Measurements from ENCODE around the gene PHKA2. TPM values are rescaled to one million over a fixed set of nuclear protein-coding genes. Genes with fewer than 3 reads are reported as not detected.
"Not testable (repeated sequence)": the region's sequence is repeated elsewhere in the genome, so short reads cannot be mapped to it uniquely, and the experiment has no call there.

The PHKA2 gene
- polyA plus RNA-seq, 3 donors, result 36.9 to 54.3 (median 39.8) TPM

DNA sequence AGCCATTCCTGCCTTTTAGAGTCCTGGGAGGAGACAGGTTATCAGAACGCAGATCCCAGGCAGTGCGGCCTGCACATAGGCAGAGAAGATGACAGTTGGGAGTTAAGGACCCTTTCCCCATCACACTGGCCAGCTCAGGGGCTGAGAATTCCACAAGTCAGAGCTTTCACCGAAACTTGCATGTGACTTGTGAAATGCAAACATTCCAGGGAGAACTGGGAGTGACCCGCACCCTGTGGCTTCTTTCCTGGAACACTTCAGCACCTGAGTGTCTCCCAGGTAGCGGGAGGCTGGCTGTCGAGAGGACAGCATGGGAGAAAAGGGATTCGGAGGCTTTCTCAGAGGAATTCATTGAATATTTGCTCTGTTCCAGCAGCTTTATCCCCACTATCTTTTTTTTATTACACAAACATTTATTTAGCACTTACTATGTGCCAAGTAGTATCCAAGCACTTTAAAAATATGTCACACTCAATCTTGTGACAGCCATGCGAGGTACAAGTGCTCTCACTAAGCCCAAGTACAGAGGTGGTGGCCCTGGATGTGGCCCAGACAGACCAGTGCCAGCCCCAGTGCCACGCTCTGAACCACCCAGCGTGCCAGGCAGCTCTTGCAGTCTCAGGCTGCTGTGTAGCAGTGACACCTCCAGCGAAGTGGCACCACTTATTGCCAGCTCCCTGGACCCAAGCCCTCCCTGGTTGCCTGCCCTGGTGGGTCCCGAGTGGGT, 100.5 kb downstream of the PHKA2 start:
- DNase-seq (ENCODE audit: extremely low read depth in 1 of 11, low read depth in 9 of 11, low spot score in 4 of 11), result no peak

- no peak for DNase-seq (ENCODE audit: extremely low read depth in 1 of 11, low read depth in 9 of 11, low spot score in 4 of 11)
Observed at GRCh38 chrX:18879144-18879543, 104.8 kb downstream of the PHKA2 start.

DNA sequence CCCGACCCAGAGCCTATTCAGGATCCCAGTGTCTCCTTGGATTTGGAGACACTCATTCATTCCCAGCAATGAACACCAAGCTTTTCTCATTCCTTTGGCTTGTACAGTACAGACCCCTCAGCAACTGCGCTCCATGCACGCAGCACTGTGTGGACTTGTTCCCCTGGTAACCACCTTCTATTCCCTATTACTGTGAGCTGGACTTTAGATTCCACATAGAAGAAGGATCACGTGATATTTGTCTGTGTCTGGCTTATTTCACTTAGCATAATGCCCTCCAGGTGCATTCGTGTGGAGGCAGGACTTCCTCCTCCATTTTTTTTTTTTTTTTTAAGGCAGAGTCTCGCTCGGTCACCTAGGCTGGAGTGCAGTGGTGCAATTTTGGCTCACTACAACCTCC, 106.4 kb downstream of the PHKA2 start:
- no peak for DNase-seq (ENCODE audit: extremely low read depth in 1 of 11, low read depth in 9 of 11, low spot score in 4 of 11)

DNA sequence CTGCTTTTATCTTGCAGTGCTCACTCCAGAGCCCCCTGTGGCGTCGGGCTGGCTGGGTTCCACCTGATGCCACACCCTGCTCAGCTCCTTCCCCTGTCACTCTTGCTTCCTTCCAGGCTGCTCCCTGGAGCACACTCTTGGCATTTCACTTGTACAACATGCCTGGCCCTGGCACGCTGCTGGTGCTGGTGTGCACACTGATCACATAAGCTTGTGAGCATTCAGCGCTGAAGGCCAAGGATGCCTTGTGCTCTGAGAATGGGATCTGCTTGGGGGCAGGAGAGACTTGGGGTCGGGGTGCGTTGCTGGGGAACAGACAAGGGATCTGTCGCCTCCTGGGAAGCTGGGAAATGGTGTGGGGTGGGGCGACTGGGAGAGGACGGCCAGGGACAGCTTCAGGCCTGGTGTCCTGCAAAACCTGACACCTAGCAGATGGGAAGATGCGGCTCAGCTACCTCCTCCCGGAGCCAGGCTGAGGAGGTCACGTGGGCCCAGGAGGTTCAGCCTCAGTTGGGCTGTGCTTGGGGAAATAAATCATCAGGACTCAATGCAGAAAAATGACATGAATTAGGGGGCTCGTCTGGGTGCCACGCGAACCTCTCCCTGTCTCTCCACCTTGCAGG, 108.5 kb downstream of the PHKA2 start:
- no peak for DNase-seq (ENCODE audit: extremely low read depth in 1 of 11, low read depth in 9 of 11, low spot score in 4 of 11)

- no peak for DNase-seq (ENCODE audit: extremely low read depth in 1 of 11, low read depth in 9 of 11, low spot score in 4 of 11)
Observed at GRCh38 chrX:18874560-18875255, 109.2 kb downstream of the PHKA2 start.

DNA sequence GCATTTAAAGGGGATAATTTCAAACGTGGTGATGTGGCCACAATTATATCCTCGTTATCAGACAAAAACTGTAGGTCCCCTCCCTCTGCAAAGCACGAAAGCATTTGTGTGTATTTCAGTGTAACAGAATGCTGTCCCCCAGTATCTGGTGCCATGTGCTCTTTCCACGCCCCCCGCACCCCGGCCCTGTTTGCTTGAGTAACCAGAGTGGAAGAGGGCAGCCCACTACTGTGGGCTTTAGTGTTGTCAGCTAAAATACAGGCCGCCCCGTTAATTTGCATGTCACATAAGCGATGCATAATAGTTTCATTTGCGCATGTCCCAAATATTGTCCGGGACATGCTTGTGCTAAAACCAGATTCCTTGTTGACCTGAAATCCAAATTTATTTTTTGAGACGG, 110.1 kb downstream of the PHKA2 start:
- DNase-seq (ENCODE audit: extremely low read depth in 1 of 11, low read depth in 9 of 11, low spot score in 4 of 11), result no peak

GRCh38 chrX:18873189-18873791, 110.6 kb downstream of the PHKA2 start:
- DNase-seq (ENCODE audit: extremely low read depth in 1 of 11, low read depth in 9 of 11, low spot score in 4 of 11), result no peak

GRCh38 chrX:18872621-18873020, 111.3 kb downstream of the PHKA2 start:
- no peak for DNase-seq (ENCODE audit: extremely low read depth in 1 of 11, low read depth in 9 of 11, low spot score in 4 of 11)

GRCh38 chrX:18871970-18872369, 111.9 kb downstream of the PHKA2 start:
- DNase-seq (ENCODE audit: extremely low read depth in 1 of 11, low read depth in 9 of 11, low spot score in 4 of 11), result no peak

DNA sequence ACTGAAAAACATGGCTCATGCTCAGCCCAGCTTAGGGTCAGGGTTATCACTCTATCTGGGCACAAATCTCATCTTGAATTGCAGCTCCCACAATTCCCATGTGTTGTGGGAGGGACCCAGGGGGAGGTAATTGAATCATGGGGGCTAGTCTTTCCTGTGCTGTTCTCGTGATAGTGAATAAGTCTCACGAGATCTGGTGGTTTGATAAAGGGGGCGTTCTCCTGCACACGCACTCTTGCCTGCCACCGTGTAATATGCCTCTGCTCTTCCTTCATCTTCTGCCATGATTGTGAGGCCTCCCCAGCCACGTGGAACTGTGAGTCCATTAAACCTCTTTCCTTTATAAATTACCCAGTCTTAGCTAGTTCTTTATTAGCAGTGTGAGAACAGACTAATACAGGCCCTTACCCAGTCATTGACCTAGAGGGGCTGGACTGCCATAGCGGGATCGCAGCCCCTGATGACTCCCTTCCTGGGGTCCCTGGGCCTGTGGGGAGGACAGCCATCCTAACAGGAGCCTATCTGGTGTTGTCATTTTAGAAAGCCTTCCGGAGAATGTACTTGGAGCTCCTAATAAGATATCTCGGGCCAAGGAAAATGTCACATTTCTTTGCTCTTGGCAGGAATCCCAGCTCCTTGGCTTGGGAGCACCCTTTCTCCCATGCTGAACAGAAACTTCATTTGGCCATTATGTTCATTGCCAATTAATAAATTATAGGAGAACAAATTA, 112.6 kb downstream of the PHKA2 start:
- no peak for DNase-seq (ENCODE audit: extremely low read depth in 1 of 11, low read depth in 9 of 11, low spot score in 4 of 11)

DNA sequence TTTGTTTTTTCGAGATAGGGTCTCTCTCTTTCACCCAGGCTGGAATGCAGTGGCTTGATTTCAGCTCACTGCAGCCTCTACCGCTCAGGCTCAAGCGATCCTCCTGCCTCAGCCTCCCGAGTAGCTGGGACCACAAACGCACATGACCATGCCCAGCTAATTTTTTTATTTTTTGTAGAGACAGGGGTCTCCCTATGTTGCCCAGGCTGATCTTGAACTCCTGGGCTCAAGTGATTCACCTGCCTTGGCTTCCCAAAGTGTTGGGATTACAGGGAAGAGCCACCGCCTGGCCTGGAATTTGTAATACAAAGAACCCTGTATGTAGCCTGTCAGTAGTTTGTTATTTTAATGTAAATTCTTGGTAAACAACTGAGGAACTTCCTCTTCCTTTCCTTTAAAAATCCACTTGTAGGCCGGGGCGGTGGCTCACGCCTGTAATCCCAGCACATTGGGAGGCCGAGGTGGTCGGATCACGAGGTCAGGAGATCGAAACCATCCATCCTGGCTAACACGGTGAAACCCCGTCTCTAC, 119.5 kb downstream of the PHKA2 start:
- DNase-seq (ENCODE audit: extremely low read depth in 1 of 11, low read depth in 9 of 11, low spot score in 4 of 11), result no peak

DNA sequence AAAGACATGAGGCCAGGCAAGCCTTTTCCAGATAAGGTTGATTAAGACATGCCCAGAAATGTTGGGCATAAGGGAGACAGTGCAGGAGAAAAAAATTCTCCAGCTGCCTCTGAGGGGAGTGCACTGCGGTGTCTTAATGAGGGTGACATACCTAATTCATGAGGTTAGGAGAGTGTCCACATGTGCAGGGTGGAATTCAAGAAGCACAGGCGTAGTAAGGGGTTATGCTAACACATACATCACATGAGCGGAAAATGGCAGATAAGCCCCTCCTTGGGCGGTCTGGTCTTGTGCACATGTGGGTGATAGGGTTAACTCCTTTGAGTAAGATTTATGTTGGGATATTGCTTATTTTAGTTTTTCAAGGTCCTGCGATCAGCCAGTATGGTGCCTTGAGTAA, 122.4 kb downstream of the PHKA2 start:
- DNase-seq (ENCODE audit: extremely low read depth in 1 of 11, low read depth in 9 of 11, low spot score in 4 of 11), result peak in 3 of 11 donors; percentile 36 to 64 (median 51)

- DNase-seq (ENCODE audit: extremely low read depth in 1 of 11, low read depth in 9 of 11, low spot score in 4 of 11), result no peak
Observed at GRCh38 chrX:18856645-18856997, 127.3 kb downstream of the PHKA2 start.

DNA sequence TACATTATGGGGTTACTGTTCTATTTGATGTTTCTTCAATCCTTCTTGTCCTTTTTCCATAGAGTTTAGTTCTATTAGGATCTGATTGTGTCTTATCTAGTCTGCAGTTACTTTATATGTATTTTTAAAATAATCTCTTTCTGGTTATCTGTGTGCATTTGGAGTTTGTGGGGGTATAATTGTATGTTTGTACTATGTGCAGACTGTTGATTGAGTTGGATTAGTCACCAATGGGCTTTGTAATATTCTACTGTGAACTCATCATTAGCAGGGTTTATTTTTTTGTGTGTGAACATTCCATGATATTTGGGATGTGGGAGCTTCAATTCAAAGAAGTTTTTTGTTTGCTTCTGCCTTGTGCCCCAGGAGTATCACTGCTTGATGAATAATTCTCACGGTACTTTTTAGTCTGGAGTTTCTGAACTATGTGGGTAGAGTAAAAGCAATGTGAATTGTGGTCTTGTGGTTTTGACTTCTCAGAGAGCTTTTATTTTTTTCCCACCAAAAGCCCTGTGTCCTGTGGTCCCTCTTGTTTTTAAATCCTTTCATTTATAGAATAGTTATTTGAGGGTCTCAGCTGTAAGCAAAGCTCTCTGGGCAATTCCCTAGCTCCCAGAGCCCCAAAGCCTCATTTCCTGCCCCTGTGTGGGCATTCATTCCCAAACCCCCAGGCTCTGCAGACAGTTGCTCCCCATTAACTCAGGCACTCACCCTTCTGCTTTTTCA, 127.8 kb downstream of the PHKA2 start:
- DNase-seq (ENCODE audit: extremely low read depth in 1 of 11, low read depth in 9 of 11, low spot score in 4 of 11), result no peak

DNA sequence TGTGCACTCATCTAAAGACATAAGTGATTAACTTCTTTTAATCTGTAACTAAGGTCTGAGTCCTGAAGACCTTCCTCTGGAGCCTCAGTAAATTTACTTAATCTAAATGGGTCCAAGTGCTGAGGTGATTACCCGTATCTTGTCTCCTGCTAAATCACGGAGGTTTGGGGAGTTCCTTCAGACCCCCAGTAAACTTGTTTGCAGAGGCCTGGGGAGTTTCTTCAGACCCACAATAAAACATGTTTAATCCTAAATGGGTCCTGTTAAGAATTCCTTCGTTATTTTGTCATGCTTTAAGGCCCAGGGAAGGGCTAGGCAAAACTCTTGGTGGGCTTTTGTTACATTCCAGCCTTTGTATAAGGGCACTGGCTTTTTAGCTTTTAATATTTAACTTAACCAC, 136.0 kb downstream of the PHKA2 start:
- not testable (repeated sequence) for DNase-seq (ENCODE audit: extremely low read depth in 1 of 11, low read depth in 9 of 11, low spot score in 4 of 11)
